ENCODE data around the gene OR8H1.

Gene OR8H1, protein sequence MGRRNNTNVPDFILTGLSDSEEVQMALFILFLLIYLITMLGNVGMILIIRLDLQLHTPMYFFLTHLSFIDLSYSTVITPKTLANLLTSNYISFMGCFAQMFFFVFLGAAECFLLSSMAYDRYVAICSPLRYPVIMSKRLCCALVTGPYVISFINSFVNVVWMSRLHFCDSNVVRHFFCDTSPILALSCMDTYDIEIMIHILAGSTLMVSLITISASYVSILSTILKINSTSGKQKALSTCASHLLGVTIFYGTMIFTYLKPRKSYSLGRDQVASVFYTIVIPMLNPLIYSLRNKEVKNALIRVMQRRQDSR

DNA sequence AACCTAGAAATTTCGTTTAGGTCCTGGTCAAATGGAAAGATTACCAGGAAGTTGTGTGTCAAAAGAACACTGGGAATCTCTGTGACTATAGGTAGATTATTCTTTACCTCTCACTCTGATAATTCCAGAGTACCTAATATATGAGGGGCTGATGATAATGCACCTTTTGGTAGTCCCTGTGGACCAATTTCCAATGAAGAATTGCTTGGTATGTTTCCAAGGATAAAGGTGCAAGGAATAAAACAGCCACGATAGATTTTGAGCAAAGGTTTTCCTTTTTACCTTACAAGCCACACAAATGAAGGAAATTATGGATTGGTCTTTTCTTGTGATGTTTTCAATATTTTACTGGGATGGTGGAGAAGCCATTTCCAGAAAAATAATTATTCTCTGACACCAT is at the start of gene OR8H1:
TSS of gene OR8H1 (minus strand) at position 101 of the 400 bp plus-strand sequence. CDS start 1,192 bp downstream, outside the sequence.
- no peak for DNase-seq (ENCODE audit: low spot score)

DNA sequence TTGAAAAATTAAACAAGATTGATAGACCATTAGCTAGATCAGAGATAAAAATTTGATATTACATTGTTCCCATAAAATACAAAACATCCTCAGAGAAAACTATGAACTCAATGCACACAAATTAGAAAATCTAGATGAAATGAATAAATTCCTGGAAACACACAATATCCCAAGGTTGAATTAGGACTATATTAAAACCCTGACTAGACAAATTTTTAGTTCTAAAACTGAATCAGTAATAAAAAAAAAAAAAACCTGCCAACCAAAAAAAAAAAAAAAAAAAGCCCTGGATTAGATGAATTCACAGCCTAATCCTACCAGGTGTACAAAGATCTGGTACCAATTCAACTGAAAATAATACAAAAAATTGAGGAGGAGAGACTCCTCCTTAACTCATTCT is 48.2 kb upstream of the OR8H1 start:
- no peak for DNase-seq (ENCODE audit: low spot score)

DNA sequence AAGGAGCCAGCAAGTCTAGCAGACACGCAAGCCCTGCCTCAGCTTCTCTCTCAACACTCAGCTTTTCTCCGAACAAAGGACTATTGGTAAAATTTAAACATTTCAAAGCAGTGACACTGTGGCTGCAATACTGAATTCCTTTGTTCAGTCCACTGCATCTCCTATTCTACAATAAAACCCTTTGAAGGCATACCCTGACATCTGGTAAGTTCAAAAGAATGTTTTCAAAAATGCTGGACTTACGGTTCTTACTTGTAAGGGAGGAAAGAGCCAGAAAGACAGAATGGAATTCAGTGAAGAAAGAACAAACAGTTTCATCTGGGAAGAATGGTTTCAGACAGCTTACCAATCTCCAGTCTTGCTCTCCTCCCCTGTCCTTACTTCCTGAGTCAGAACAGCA is 41.1 kb upstream of the OR8H1 start:
- no peak for DNase-seq (ENCODE audit: low spot score)

DNA sequence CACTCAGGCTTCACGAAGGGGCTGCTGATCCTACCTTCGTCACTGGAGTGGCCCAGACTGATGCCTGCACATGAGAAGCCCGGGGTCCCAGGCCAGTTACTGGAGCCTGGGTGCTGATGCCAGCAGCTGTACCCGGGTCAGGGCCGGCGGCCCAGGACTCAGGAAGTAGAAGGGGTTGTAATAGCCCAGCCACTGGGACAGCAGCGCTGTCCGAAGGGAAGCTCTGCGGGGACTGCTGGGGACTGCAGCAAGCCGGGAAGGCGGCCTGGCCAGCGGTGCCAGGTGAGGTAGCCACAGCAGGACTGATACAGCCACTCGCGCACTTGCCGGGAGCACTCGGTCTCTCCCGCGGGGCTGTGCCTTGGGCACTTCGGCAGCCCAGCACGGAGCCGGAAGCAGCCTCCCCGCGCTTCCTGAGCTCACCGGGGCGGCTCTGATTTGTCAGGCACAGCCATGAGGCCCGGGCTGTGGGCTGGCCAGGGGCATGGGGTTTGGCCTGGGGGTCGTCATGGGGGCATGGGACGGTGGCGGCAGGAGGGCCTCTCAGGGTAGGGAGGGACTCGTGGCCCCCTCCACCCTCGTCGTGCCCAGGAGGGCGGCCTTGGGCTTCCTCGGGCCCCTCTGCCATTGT is 39.9 kb upstream of the OR8H1 start:
- DNase-seq (ENCODE audit: low spot score): no peak

DNA sequence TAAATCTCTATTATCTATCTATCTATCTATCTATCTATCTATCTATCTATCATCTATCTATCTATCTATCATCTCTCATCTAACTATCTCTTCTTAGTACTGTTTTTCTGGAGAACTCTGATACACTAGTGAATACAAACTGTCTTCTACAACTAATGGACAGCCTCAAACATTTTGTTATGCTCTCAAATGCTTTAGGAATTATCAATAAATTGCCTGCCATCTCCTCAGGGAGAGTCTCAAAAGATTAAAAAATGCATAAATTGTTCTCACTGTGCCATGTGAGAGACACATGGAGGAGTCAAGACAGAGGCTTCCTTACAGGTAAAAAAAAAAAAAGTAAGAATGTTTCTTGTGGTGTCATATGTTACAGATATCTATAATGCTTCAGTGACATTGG is 22.8 kb upstream of the OR8H1 start, which contains the start of gene OR8K3:
TSS of gene OR8K3 (plus strand) at position 301 of the 400 bp plus-strand sequence. CDS start 3,163 bp downstream, outside the sequence.
- DNase-seq (ENCODE audit: low spot score): no peak

DNA sequence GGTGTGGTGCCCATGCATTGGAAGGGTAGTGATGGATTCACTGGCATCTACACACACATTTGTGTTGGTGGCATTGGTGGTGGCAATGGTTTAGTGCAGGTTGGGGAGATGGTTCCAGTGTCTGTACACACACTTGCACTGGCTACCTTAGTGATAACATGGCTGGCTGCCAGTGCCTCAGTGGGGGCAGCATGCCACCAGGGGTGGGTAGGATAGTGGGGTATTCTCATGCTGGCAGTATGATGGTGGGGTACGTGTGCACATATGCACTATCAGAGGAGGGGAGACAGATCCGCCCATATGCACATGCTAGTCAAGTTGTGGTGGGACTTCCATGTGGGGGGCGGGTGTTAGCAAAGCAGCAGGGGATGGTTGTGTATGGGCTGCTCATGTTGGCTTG is 15.8 kb upstream of the OR8H1 start:
- no peak for DNase-seq (ENCODE audit: low spot score)

DNA sequence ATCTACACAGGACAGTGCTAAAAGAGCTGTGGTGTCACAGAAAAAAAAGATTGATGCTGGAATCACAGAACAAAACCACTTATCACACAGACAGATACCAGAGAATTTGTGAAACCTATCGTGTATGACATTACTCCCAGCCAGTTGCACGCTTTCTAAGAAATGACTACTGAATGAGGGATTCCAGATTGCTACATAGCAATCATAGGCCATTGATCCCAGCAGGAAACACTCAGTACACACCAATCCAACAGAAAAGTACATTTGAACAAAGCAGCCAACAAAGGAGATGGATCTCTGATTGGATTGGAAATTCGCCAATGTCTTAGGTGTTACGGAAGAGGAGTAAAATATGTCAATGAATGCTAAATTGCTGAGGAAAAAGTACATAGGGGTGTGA is 4.8 kb upstream of the OR8H1 start:
- DNase-seq (ENCODE audit: low spot score): no peak

DNA sequence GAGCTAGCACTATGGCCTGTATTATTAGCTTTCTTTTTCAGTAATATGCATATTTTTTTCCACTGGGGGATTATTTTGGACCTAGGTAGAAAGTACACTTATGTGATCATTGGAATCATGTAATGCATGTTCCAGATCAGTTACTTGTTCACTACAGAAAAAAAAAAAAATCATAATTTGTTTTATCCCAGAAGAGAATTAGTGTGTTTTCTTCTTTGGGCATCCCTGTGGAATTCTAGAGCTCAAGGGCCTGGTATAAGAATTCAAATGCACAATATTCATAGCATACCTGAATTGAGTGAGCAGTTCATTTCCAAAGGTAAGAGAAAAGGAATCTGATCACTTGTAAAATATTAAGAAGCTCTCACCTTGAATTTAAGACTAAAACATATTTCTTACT is 18.2 kb downstream of the OR8H1 start, which contains the start of gene OR5T1:
TSS of gene OR5T1 (plus strand) at position 301 of the 400 bp plus-strand sequence. CDS start 1,485 bp downstream, outside the sequence.
- DNase-seq (ENCODE audit: low spot score): no peak

DNA sequence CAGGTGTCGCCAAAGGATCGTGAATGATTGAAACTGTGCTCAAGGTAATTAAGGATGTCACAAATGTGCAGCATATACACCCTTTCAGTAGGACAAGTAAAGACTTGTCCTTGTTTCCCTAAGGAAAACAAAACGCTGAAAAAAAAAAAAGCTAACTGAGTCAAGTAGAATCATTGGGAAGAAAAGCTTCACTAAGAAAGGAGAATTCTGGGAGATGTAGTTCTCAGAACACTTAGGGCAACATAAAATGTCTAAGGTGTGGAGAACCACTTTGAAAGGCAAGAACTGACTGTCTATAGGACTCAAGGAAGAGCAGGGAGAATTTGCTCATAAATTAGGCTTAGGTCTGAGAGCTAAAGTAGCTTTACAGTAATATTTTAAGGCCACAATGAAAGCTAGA is 21.0 kb downstream of the OR8H1 start:
- DNase-seq (ENCODE audit: low spot score): no peak

DNA sequence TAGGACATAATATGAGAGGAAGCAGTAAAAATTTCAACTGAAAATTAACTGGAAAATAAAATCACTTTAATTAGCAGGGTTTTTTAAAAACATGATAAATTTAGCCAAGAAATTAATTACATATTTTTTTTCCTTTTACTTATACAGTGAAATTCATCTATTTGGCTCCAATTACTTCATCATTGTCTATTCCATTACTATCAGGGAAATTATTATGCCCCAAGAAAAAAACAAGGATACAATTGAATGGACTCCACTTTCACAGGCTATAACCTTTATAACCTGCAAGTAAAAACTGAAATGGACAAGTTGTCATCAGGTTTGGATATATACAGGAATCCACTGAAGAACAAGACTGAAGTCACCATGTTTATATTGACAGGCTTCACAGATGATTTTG is 40.1 kb downstream of the OR8H1 start, which contains the start of gene OR5T3:
TSS of gene OR5T3 (plus strand) at position 301 of the 400 bp plus-strand sequence. CDS start at position 301, 0 bp downstream.
- DNase-seq (ENCODE audit: low spot score): no peak

Data from CD4-positive, alpha-beta T cell treated with Interleukin-15 for 4 hours (primary cell).